LNCaP clone FGC (cell line): Measurements from ENCODE around the gene TMEM150B.

Experiments used
- DNase-seq: peaks from one replicate; pipeline ENCODE4 v3.0.0-alpha.2; 2011; ENCODE audit warnings: low read depth
- H3K4me3 ChIP-seq: 2 replicates; pipeline ENCODE4 v1.5.1; 2011; ENCODE audit warnings: mild to moderate bottlenecking, low read depth, low read length, control low read depth
- CTCF ChIP-seq: IDR thresholded peaks from 2 replicates; pipeline ENCODE4 v1.5.1; 2012; ENCODE audit warnings: mild to moderate bottlenecking; ENCODE audit not compliant: control insufficient read depth, insufficient read depth; ENCODE audit errors: extremely low read depth

The TMEM150B gene

GRCh38 chr19:55275851-55276719 lies 49.1 kb downstream of the TMEM150B start:
- DNase-seq: no peak
- no peak for TF ChIP-seq CTCF
- H3K4me3 ChIP-seq: no peak overlapping the region

- no peak for DNase-seq
- no peak for TF ChIP-seq CTCF
- H3K4me3 ChIP-seq: no peak overlapping the region
These were observed 51.0 kb downstream of the TMEM150B start for GRCh38 chr19:55273978-55274707.

GRCh38 chr19:55272142-55272541 lies 53.0 kb downstream of the TMEM150B start:
- DNase-seq: no peak
- no peak for TF ChIP-seq CTCF
- no peak overlapping the region for H3K4me3 ChIP-seq

- no peak for TF ChIP-seq CTCF
- no peak overlapping the region for H3K4me3 ChIP-seq
- no peak for DNase-seq
These were observed 54.8 kb downstream of the TMEM150B start for GRCh38 chr19:55270172-55270942.

GRCh38 chr19:55269299-55269698 lies 55.8 kb downstream of the TMEM150B start:
- no peak overlapping the region for H3K4me3 ChIP-seq
- no peak for TF ChIP-seq CTCF
- no peak for DNase-seq

- no peak for DNase-seq
- no peak for TF ChIP-seq CTCF
- no peak overlapping the region for H3K4me3 ChIP-seq
These were observed 58.3 kb downstream of the TMEM150B start for GRCh38 chr19:55266840-55267239.
